Lung (tissue), 12 donors: ENCODE results near the gene EGR1. TPM values are rescaled to one million over a fixed set of nuclear protein-coding genes. Genes with fewer than 3 reads are reported as not detected.

ENCODE experiments used
- ATAC-seq: fragments of 200-7000 bp; cut with Tn5 transposase; one replicate; pipeline ENCODE4 v1.9.1; 2020; ENCODE audit warnings: moderate number of reproducible peaks; ENCODE audit not compliant: insufficient read depth, low FRiP score
- DNase-seq, 3 donors: peaks; one replicate each; pipeline ENCODE4 v3.0.0-alpha.2; 2013 to 2017
- H3K27ac ChIP-seq, 2 donors: one replicate each; pipeline ENCODE4 v1.5.1; 2013; ENCODE audit warnings: mild to moderate bottlenecking in 2 of 2, moderate library complexity in 2 of 2, control low read depth in 1 of 2, inconsistent platforms in 1 of 2, low read depth in 1 of 2, low read length in 1 of 2
- H3K27me3 ChIP-seq, 3 donors: one replicate each; pipeline ENCODE4 v1.5.1; 2013; ENCODE audit warnings: low read length in 2 of 3; ENCODE audit not compliant: control insufficient read depth in 3 of 3, insufficient read depth in 3 of 3
- H3K36me3 ChIP-seq, 4 donors: one replicate each; pipeline ENCODE4 v1.5.1; 2013; ENCODE audit warnings: low read length in 4 of 4, mild to moderate bottlenecking in 1 of 4, moderate library complexity in 1 of 4; ENCODE audit not compliant: control insufficient read depth in 4 of 4, insufficient read depth in 4 of 4
- H3K4me1 ChIP-seq, 5 donors: one replicate each; pipeline ENCODE4 v1.5.1; 2013; ENCODE audit warnings: low read length in 5 of 5, mild to moderate bottlenecking in 2 of 5, moderate library complexity in 1 of 5; ENCODE audit not compliant: control insufficient read depth in 5 of 5, insufficient read depth in 5 of 5
- H3K4me3 ChIP-seq: one replicate; pipeline ENCODE4 v1.5.1; 2013; ENCODE audit warnings: mild to moderate bottlenecking, control low read depth, moderate library complexity
- H3K9ac ChIP-seq, 2 donors: one replicate each; pipeline ENCODE4 v1.5.1; 2013; ENCODE audit warnings: low read length in 2 of 2, control low read depth in 1 of 2; ENCODE audit not compliant: insufficient read depth in 1 of 2
- H3K9me3 ChIP-seq, 4 donors: one replicate each; pipeline ENCODE4 v1.5.1; 2013; ENCODE audit warnings: low read length in 3 of 4, mild to moderate bottlenecking in 1 of 4, moderate library complexity in 1 of 4; ENCODE audit not compliant: control insufficient read depth in 4 of 4, insufficient read depth in 3 of 4
- CTCF ChIP-seq: IDR thresholded peaks from 2 replicates; pipeline ENCODE4 v1.5.1; 2012; ENCODE audit warnings: mild to moderate bottlenecking; ENCODE audit errors: control extremely low read depth, extremely low read depth
- WGBS, 2 donors: extraction: QIAGEN DNeasy Blood & Tissue Kit; methylation state at CpG; one replicate each; pipeline ENCODE4 v1.1.7; 2013; 5-methylcytosine and 5-hydroxymethylcytosine counted together
- polyA plus RNA-seq, 2 donors: library from polyadenylated mRNA; stranded (reverse); fragments of 200-250 nt; gene quantifications; one replicate each; pipeline ENCODE4 v1.2.1, GENCODE V29; 2013
- total RNA-seq, 2 donors: library from RNA; depleted of rRNA in 1 of 2; stranded (reverse); fragments of >200 nt in 1 of 2; gene quantifications; one replicate each; pipeline ENCODE4 v1.2.1, GENCODE V29; 2014 to 2021
- donor health status: control.
- donor health status: control.
- donor health status: Bipolar disorder and iron deficiency.
- donor health status: healthy.
- donor health status: DM: yes; HTN: yes; CAD: no.

EGR1 gene
- total and polyA plus RNA-seq, 4 donors, result 15.8 to 126 (median 30.7) TPM

DNA sequence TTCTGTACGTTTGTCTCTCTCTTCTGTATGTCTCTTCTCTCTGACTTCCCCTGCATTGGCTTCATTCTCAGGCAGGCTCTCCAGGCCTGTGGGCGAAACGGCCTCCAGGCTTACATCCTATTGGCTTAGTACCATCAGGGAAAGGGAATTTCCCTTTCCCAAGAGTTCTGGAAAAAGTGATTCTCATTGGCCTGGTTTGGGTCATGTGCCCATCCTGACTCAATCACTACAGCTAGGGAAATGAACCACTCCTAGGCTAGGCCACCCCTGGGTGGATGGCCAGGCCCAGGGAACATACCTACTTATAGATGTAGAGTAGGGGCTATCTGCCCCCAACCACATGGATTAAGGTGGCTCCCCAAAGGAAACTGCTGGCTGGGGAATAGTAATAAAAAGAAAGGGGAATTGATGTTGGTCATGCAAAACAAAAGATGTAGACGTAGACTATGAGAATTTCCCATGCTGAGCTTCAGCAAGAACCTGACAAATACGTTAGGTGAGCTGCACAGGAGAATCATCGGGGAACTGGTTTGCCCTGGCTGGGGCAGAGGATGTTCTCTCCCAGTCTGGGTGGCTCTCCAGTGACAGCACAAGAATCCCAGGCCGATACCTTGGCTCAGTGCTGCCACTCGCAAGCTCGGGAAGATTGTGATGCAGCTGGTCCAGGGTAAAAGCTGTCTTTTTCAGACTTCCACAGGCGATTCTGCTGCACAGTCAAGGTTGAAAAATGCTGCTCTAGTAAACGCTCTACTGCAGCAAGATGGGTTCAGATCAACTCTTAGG lies 3.7 kb upstream of the EGR1 start:
- no peak for TF ChIP-seq CTCF
- WGBS, 2 donors, result 78 to 91% methylated on average over 11 of the region's 11 CpGs
- H3K27ac ChIP-seq, result no peak overlapping the region

GRCh38 chr5:138463419-138464007 lies 1.8 kb upstream of the EGR1 start:
- Histone ChIP-seq H3K36me3 (peaks cover 0 to 9% (median 3%) of the 10 kb centered on the region in 4 donors), H3K4me1 (peaks cover 3 to 28% (median 13%) of the 10 kb centered on the region in 5 donors), H3K4me3 (peak overlapping the region; percentile 39), H3K9me3 (no peaks in the 10 kb centered on the region), H3K9ac (peak overlapping the region; percentile 57 to 89), H3K27me3 (peaks cover 0 to 6% (median 0%) of the 10 kb centered on the region in 3 donors), H3K27ac (peak overlapping the region; percentile 81 to 98)
- no peak for DNase-seq
- TF ChIP-seq CTCF, result no peak
- ATAC-seq, result no peak
- 16 to 27% methylated on average over 21 of the region's 21 CpGs for WGBS, 2 donors

More for the DNA sequence above, 3.7 kb upstream of the EGR1 start:
- Histone ChIP-seq H3K4me3 (no peak overlapping the region), H3K9me3 (no peaks in the 10 kb centered on the region), H3K36me3 (no peaks in the 10 kb centered on the region), H3K4me1 (peaks cover 3 to 31% (median 12%) of the 10 kb centered on the region in 5 donors), H3K9ac (no peak overlapping the region), H3K27me3 (no peaks in the 10 kb centered on the region)
- DNase-seq, result no peak
- no peak for ATAC-seq

DNA sequence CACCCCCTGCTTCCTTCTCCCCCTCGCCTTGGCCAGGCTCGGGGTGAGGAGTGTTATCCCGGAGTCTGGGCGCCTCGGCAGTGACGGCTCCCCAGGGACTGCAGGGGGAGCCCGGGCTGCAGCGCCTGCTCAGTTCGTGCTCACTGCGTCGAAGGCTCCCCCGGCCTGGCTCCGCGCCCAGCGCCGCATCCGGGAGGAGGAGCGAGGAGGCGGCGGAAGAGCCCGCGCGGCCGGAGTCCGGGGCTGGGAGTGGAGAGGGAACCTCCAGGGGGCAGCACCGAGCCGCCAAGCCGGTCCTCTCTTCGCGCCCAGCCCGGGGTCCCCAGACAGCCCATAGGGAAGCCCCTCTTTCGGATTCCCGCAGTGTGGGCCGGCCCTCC lies 1.3 kb upstream of the EGR1 start:
- H3K36me3 ChIP-seq, result peaks cover 0 to 9% (median 3%) of the 10 kb centered on the region in 4 donors
- peak; percentile 75 for ATAC-seq
- peak; percentile 51 for TF ChIP-seq CTCF
- H3K4me3 ChIP-seq, result peak overlapping the region; percentile 57
- H3K27me3 ChIP-seq, result peaks cover 0 to 6% (median 0%) of the 10 kb centered on the region in 3 donors
- H3K4me1 ChIP-seq, result peaks cover 0 to 23% (median 9%) of the 10 kb centered on the region in 5 donors
- WGBS, 2 donors, result 0% methylated on average over 17 to 34 of the region's 34 CpGs
- no peaks in the 10 kb centered on the region for H3K9me3 ChIP-seq
- DNase-seq, result peak; percentile 99
- peak overlapping the region; percentile 96 to 98 for H3K27ac ChIP-seq
- peak overlapping the region; percentile 57 to 89 for H3K9ac ChIP-seq
